ENCODE measurements around the gene MKRN1.
"Not testable (repeated sequence)": the region's sequence is repeated elsewhere in the genome, so short reads cannot be mapped to it uniquely, and the experiment has no call there.

MKRN1 gene

GRCh38 chr7:140423501-140423900 is 55.8 kb downstream of the MKRN1 start:
- Histone ChIP-seq H3K4ac (ENCODE audit: low read depth in 1 of 2, low read length in 2 of 2) (no peak overlapping the region), H3K27ac (ENCODE audit: low read length, poor library complexity, severe bottlenecking) (no peak overlapping the region), H3K14ac (ENCODE audit: low read length in 2 of 2) (no peak overlapping the region), H3K4me1 (ENCODE audit: control insufficient read depth, insufficient read depth, low read depth, low read length) (no peaks in the 10 kb centered on the region), H3K9me3 (ENCODE audit: control insufficient read depth, low read length) (no peaks in the 10 kb centered on the region), H2AFZ (ENCODE audit: low read depth, low read length) (no peak overlapping the region), H4K8ac (ENCODE audit: low read length) (no peak overlapping the region), H2BK120ac (ENCODE audit: low read depth, low read length) (no peak overlapping the region), H3K18ac (ENCODE audit: low read depth in 1 of 2, low read length in 2 of 2) (no peak overlapping the region), H3K36me3 (ENCODE audit: control insufficient read depth in 1 of 2, insufficient read depth in 2 of 2, low read depth in 1 of 2, low read length in 2 of 2) (no peaks in the 10 kb centered on the region), H2BK5ac (ENCODE audit: low read depth, low read length, poor library complexity, severe bottlenecking) (no peak overlapping the region), H3K4me2 (ENCODE audit: low read length, poor library complexity, severe bottlenecking) (no peak overlapping the region), H3K79me1 (replicated peaks; ENCODE audit: low read length, poor library complexity, severe bottlenecking) (no peaks in the 10 kb centered on the region), H2BK12ac (ENCODE audit: low read length in 2 of 2) (no peak overlapping the region), H3K4me3 (ENCODE audit: insufficient read depth in 1 of 2, low read depth in 1 of 2, low read length in 2 of 2) (no peak overlapping the region), H3K27me3 (ENCODE audit: control insufficient read depth in 1 of 2, insufficient read depth in 1 of 2, low read length in 2 of 2) (peaks cover 0 to 8% of the 10 kb centered on the region in 2 experiments), H2AK5ac (ENCODE audit: low read length, severe bottlenecking) (no peak overlapping the region), H4K91ac (ENCODE audit: low read length) (no peak overlapping the region), H2BK15ac (ENCODE audit: low read depth, poor library complexity, severe bottlenecking) (no peak overlapping the region), H3K23ac (ENCODE audit: low read length in 2 of 2) (no peak overlapping the region), H3K9ac (ENCODE audit: low read length) (no peak overlapping the region)
- 100% methylated on average over 2 of the region's 3 CpGs for WGBS
- DNase-seq: no peak

DNA sequence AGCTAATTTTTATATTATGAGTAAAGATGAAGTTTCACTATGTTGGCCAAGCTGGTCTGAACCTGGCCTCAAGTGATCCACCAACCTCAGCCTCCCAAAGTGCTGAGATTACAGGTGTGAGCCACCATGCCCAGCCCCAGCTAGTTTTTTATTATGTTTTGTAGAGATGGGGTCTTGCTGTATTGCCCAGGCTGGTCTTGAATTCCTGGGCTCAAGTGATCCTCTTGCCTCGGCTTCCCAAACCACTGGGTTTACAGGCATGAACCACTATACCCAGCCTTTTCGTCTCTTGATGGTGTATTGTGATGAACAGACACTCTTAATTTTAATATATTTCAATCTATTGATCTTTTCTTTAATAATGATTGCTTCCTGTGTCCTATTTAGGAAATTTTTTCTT is 57.8 kb downstream of the MKRN1 start:
- 80% methylated on average over 1 of the region's 2 CpGs for WGBS

DNA sequence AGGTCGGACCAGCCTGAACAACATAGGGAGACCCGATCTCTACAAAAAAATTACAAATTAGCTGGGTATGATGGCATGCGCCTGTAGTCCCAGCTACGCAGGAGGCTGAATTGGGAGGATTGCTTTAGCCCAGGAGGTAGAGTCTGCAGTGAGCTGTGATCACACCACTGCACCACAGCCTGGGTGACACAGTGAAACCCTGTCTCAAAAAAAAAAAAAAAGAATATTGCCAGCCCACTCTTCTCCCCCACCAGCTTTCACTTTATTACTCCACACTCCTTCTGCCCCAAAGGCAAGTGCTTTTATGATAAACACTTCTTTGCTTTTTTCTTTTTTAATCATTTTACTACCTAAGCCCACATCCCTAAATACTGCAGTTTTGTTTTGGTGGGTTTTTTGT is 60.7 kb downstream of the MKRN1 start:
- Histone ChIP-seq H4K8ac (ENCODE audit: low read length) (no peak overlapping the region), H2AFZ (ENCODE audit: low read depth, low read length) (no peak overlapping the region), H3K23ac (ENCODE audit: low read length in 2 of 2) (no peak overlapping the region), H3K9ac (ENCODE audit: low read length) (no peak overlapping the region), H3K4me1 (ENCODE audit: control insufficient read depth, insufficient read depth, low read depth, low read length) (peaks cover 4% of the 10 kb centered on the region), H2BK5ac (ENCODE audit: low read depth, low read length, poor library complexity, severe bottlenecking) (no peak overlapping the region), H3K27me3 (ENCODE audit: control insufficient read depth in 1 of 2, insufficient read depth in 1 of 2, low read length in 2 of 2) (peaks cover 0 to 13% of the 10 kb centered on the region in 2 experiments), H2BK120ac (ENCODE audit: low read depth, low read length) (no peak overlapping the region), H2BK12ac (ENCODE audit: low read length in 2 of 2) (no peak overlapping the region), H3K18ac (ENCODE audit: low read depth in 1 of 2, low read length in 2 of 2) (no peak overlapping the region), H3K4me3 (ENCODE audit: insufficient read depth in 1 of 2, low read depth in 1 of 2, low read length in 2 of 2) (no peak overlapping the region), H3K14ac (ENCODE audit: low read length in 2 of 2) (no peak overlapping the region), H3K4ac (ENCODE audit: low read depth in 1 of 2, low read length in 2 of 2) (no peak overlapping the region), H3K27ac (ENCODE audit: low read length, poor library complexity, severe bottlenecking) (no peak overlapping the region), H3K79me1 (replicated peaks; ENCODE audit: low read length, poor library complexity, severe bottlenecking) (no peaks in the 10 kb centered on the region), H3K9me3 (ENCODE audit: control insufficient read depth, low read length) (no peaks in the 10 kb centered on the region), H3K4me2 (ENCODE audit: low read length, poor library complexity, severe bottlenecking) (no peak overlapping the region), H2BK15ac (ENCODE audit: low read depth, poor library complexity, severe bottlenecking) (no peak overlapping the region), H4K91ac (ENCODE audit: low read length) (no peak overlapping the region), H3K36me3 (ENCODE audit: control insufficient read depth in 1 of 2, insufficient read depth in 2 of 2, low read depth in 1 of 2, low read length in 2 of 2) (no peaks in the 10 kb centered on the region), H2AK5ac (ENCODE audit: low read length, severe bottlenecking) (no peak overlapping the region)
- WGBS: 92% methylated on average over 4 of the region's 4 CpGs
- DNase-seq: no peak

More for the DNA sequence above, 57.8 kb downstream of the MKRN1 start:
- H3K79me1 ChIP-seq (replicated peaks; ENCODE audit: low read length, poor library complexity, severe bottlenecking): no peaks in the 10 kb centered on the region
- no peak for DNase-seq
- no peak overlapping the region for H3K4me2 ChIP-seq (ENCODE audit: low read length, poor library complexity, severe bottlenecking)
- H3K9me3 ChIP-seq (ENCODE audit: control insufficient read depth, low read length): no peaks in the 10 kb centered on the region
- H2AFZ ChIP-seq (ENCODE audit: low read depth, low read length): no peak overlapping the region
- H3K14ac ChIP-seq (ENCODE audit: low read length in 2 of 2): no peak overlapping the region
- H2AK5ac ChIP-seq (ENCODE audit: low read length, severe bottlenecking): no peak overlapping the region
- no peak overlapping the region for H4K91ac ChIP-seq (ENCODE audit: low read length)
- H3K36me3 ChIP-seq (ENCODE audit: control insufficient read depth in 1 of 2, insufficient read depth in 2 of 2, low read depth in 1 of 2, low read length in 2 of 2): no peaks in the 10 kb centered on the region
- H2BK12ac ChIP-seq (ENCODE audit: low read length in 2 of 2): no peak overlapping the region
- H3K23ac ChIP-seq (ENCODE audit: low read length in 2 of 2): no peak overlapping the region
- no peak overlapping the region for H3K27ac ChIP-seq (ENCODE audit: low read length, poor library complexity, severe bottlenecking)
- peaks cover 0 to 16% of the 10 kb centered on the region in 2 experiments for H3K27me3 ChIP-seq (ENCODE audit: control insufficient read depth in 1 of 2, insufficient read depth in 1 of 2, low read length in 2 of 2)
- no peak overlapping the region for H4K8ac ChIP-seq (ENCODE audit: low read length)
- H3K18ac ChIP-seq (ENCODE audit: low read depth in 1 of 2, low read length in 2 of 2): no peak overlapping the region
- H2BK15ac ChIP-seq (ENCODE audit: low read depth, poor library complexity, severe bottlenecking): no peak overlapping the region
- H3K9ac ChIP-seq (ENCODE audit: low read length): no peak overlapping the region
- H2BK120ac ChIP-seq (ENCODE audit: low read depth, low read length): no peak overlapping the region
- no peaks in the 10 kb centered on the region for H3K4me1 ChIP-seq (ENCODE audit: control insufficient read depth, insufficient read depth, low read depth, low read length)
- H3K4me3 ChIP-seq (ENCODE audit: insufficient read depth in 1 of 2, low read depth in 1 of 2, low read length in 2 of 2): no peak overlapping the region
- no peak overlapping the region for H2BK5ac ChIP-seq (ENCODE audit: low read depth, low read length, poor library complexity, severe bottlenecking)
- H3K4ac ChIP-seq (ENCODE audit: low read depth in 1 of 2, low read length in 2 of 2): no peak overlapping the region

- H3K4me2 ChIP-seq (ENCODE audit: low read length, poor library complexity, severe bottlenecking); H3K9me3 ChIP-seq (ENCODE audit: control insufficient read depth, low read length); H2BK12ac ChIP-seq (ENCODE audit: low read length in 2 of 2); H2BK120ac ChIP-seq (ENCODE audit: low read depth, low read length); H3K4me1 ChIP-seq (ENCODE audit: control insufficient read depth, insufficient read depth, low read depth, low read length); H4K8ac ChIP-seq (ENCODE audit: low read length); H3K9ac ChIP-seq (ENCODE audit: low read length); H3K4ac ChIP-seq (ENCODE audit: low read depth in 1 of 2, low read length in 2 of 2); H3K79me1 ChIP-seq (replicated peaks; ENCODE audit: low read length, poor library complexity, severe bottlenecking); H2BK15ac ChIP-seq (ENCODE audit: low read depth, poor library complexity, severe bottlenecking); H2AK5ac ChIP-seq (ENCODE audit: low read length, severe bottlenecking); DNase-seq; H3K4me3 ChIP-seq (ENCODE audit: insufficient read depth in 1 of 2, low read depth in 1 of 2, low read length in 2 of 2); H3K18ac ChIP-seq (ENCODE audit: low read depth in 1 of 2, low read length in 2 of 2); H3K27ac ChIP-seq (ENCODE audit: low read length, poor library complexity, severe bottlenecking); H4K91ac ChIP-seq (ENCODE audit: low read length); H3K36me3 ChIP-seq (ENCODE audit: control insufficient read depth in 1 of 2, insufficient read depth in 2 of 2, low read depth in 1 of 2, low read length in 2 of 2); H2BK5ac ChIP-seq (ENCODE audit: low read depth, low read length, poor library complexity, severe bottlenecking); H2AFZ ChIP-seq (ENCODE audit: low read depth, low read length); H3K23ac ChIP-seq (ENCODE audit: low read length in 2 of 2); H3K14ac ChIP-seq (ENCODE audit: low read length in 2 of 2): not testable (repeated sequence)
- peaks cover 0 to 14% of the 10 kb centered on the region in 2 experiments for H3K27me3 ChIP-seq (ENCODE audit: control insufficient read depth in 1 of 2, insufficient read depth in 1 of 2, low read length in 2 of 2)
- 84% methylated on average over 4 of the region's 5 CpGs for WGBS
These were observed 61.2 kb downstream of the MKRN1 start for GRCh38 chr7:140418156-140418472.
